Hepatocyte (in vitro differentiated cells): Measurements from ENCODE around the gene GAA. TPM values are rescaled to one million over a fixed set of nuclear protein-coding genes. Genes with fewer than 3 reads are reported as not detected.

ENCODE experiments used
- DNase-seq: peaks from one replicate; pipeline ENCODE4 v3.0.0-alpha.2; 2016; ENCODE audit warnings: low spot score
- H2AFZ ChIP-seq: fragments of 200-600 bp; sonication (generic); 2 replicates; pipeline ENCODE4 v1.6.0; 2016; ENCODE audit warnings: antibody characterized with exemption, mild to moderate bottlenecking
- H3K27ac ChIP-seq: fragments of 200-600 bp; sonication (generic); 2 replicates; pipeline ENCODE4 v1.5.1; 2016; ENCODE audit warnings: mild to moderate bottlenecking
- H3K27me3 ChIP-seq: fragments of 200-600 bp; sonication (generic); 2 replicates; pipeline ENCODE4 v1.6.1; 2016
- H3K36me3 ChIP-seq: fragments of 200-600 bp; sonication (generic); replicated peaks from 2 replicates; pipeline ENCODE4 v1.5.1; 2016; ENCODE audit warnings: low read depth; ENCODE audit not compliant: insufficient read depth
- H3K4me1 ChIP-seq: fragments of 200-600 bp; sonication (generic); 2 replicates; pipeline ENCODE4 v1.5.1; 2016; ENCODE audit warnings: mild to moderate bottlenecking, moderate library complexity; ENCODE audit not compliant: insufficient read depth
- H3K4me2 ChIP-seq: fragments of 200-600 bp; sonication (generic); 2 replicates; pipeline ENCODE4 v1.6.0; 2016
- H3K4me3 ChIP-seq: fragments of 200-600 bp; sonication (generic); 2 replicates; pipeline ENCODE4 v1.5.1; 2016; ENCODE audit warnings: mild to moderate bottlenecking
- H3K79me2 ChIP-seq: fragments of 200-600 bp; sonication (generic); 2 replicates; pipeline ENCODE4 v1.6.0; 2017; ENCODE audit warnings: mild to moderate bottlenecking
- H3K9me2 ChIP-seq: fragments of 200-600 bp; sonication (generic); replicated peaks from 2 replicates; pipeline ENCODE4 v1.6.0; 2017; ENCODE audit warnings: mild to moderate bottlenecking; ENCODE audit not compliant: insufficient read depth
- H3K9me3 ChIP-seq: fragments of 200-600 bp; sonication (generic); 2 replicates; pipeline ENCODE4 v1.5.1; 2016; ENCODE audit warnings: low read depth, mild to moderate bottlenecking
- H4K20me1 ChIP-seq: fragments of 200-600 bp; sonication (generic); 2 replicates; pipeline ENCODE4 v1.6.0; 2016; ENCODE audit warnings: mild to moderate bottlenecking; ENCODE audit not compliant: insufficient read depth, poor library complexity, severe bottlenecking
- CTCF ChIP-seq: fragments of 200-600 bp; sonication (generic); IDR thresholded peaks from 2 replicates; pipeline ENCODE4 v1.5.1; 2016; ENCODE audit warnings: antibody characterized with exemption, mild to moderate bottlenecking; ENCODE audit not compliant: poor library complexity
- EZH2 ChIP-seq: fragments of 200-600 bp; sonication (generic); IDR thresholded peaks from 2 replicates; pipeline ENCODE4 v1.6.1; 2016; ENCODE audit warnings: antibody characterized with exemption, mild to moderate bottlenecking, borderline replicate concordance
- EZH2phosphoT487 ChIP-seq: fragments of 200-600 bp; sonication (generic); IDR thresholded peaks from one replicate; pipeline ENCODE4 v1.6.1; 2018; ENCODE audit warnings: antibody characterized with exemption, mild to moderate bottlenecking, low read depth, moderate library complexity; ENCODE audit not compliant: unreplicated experiment, severe bottlenecking
- whole genome bisulfite sequencing: methylation state at CpG from one replicate; pipeline ENCODE4 v1.1.6; 2016; ENCODE audit warnings: low lambda C conversion rate; ENCODE audit errors: missing lambda C conversion rate; 5-methylcytosine and 5-hydroxymethylcytosine counted together
- microRNA counts: library from miRNA; unstranded; fragments of <30 nt; microRNA quantifications from one replicate; lab custom pipeline; 2017
- microRNA-seq: library from miRNA; unstranded; fragments of <30 nt; microRNA quantifications from one replicate; pipeline ENCODE4, GENCODE V29; 2017
- polyA plus RNA-seq: library from polyadenylated mRNA; unstranded; fragments of >200 nt; fragmentation: Nextera tagmentation; extraction: Ambion mirVana; gene quantifications from 2 replicates; pipeline ENCODE4 v1.2.1, GENCODE V29; 2016
- small RNA-seq: library from RNA; depleted of rRNA; stranded (forward); fragments of <200 nt; gene quantifications from one replicate; pipeline ENCODE3, GENCODE V24; 2014
- total RNA-seq: library from RNA; depleted of rRNA; stranded (reverse); fragments of >200 nt; gene quantifications from 2 replicates; pipeline ENCODE4 v1.2.3, GENCODE V29; 2014

Gene GAA
- total and polyA plus RNA-seq, 2 experiments from 2014 or later, result 37.1 to 43.1 TPM

- no peak overlapping the region for H3K27ac ChIP-seq
- H3K9me2 ChIP-seq, result no peaks in the 10 kb centered on the region
- no peak overlapping the region for H3K4me3 ChIP-seq
- H4K20me1 ChIP-seq, result no peaks in the 10 kb centered on the region
- no peaks in the 10 kb centered on the region for H3K27me3 ChIP-seq
- H3K79me2 ChIP-seq, result no peaks in the 10 kb centered on the region
- H2AFZ ChIP-seq, result no peak overlapping the region
- DNase-seq, result peak; percentile 35
- no peaks in the 10 kb centered on the region for H3K4me1 ChIP-seq
- no peaks in the 10 kb centered on the region for H3K36me3 ChIP-seq
- WGBS, result 69% methylated on average over 6 of the region's 6 CpGs
- H3K9me3 ChIP-seq, result no peaks in the 10 kb centered on the region
- no peak overlapping the region for H3K4me2 ChIP-seq
- no peak for TF ChIP-seq EZH2phosphoT487
These were observed 65.1 kb downstream of the GAA start for GRCh38 chr17:80166446-80166845.

DNA sequence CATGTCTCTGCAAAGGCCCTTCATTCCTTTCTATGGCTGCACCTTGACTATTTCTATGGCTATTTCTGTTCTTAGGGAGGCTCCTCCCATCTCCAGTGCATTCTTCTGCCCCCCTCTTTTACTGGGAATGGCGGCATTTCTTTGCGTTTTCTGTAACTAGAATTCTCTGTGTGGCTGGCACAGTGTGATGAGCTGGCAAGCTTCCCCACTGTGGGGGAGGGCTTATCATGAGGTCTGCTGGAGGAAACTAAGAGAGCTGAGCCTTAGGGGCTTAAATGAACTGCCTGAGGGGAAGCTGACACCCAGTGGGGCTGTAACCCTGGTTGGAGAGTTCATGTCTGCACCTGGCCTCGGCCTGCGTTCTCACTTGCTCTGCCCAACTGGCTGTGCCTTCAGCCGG is 67.0 kb downstream of the GAA start:
- H3K27me3 ChIP-seq, result no peaks in the 10 kb centered on the region
- H3K36me3 ChIP-seq, result no peaks in the 10 kb centered on the region
- peak; percentile 41 for DNase-seq
- H3K27ac ChIP-seq, result no peak overlapping the region
- no peak overlapping the region for H3K4me3 ChIP-seq
- H3K9me3 ChIP-seq, result no peaks in the 10 kb centered on the region
- no peaks in the 10 kb centered on the region for H4K20me1 ChIP-seq
- H3K4me2 ChIP-seq, result no peak overlapping the region
- H3K9me2 ChIP-seq, result no peaks in the 10 kb centered on the region
- no peaks in the 10 kb centered on the region for H3K79me2 ChIP-seq
- no peak for TF ChIP-seq EZH2
- TF ChIP-seq CTCF, result no peak
- no peak for TF ChIP-seq EZH2phosphoT487
- H2AFZ ChIP-seq, result no peak overlapping the region
- WGBS, result 54% methylated on average over 5 of the region's 5 CpGs
- no peaks in the 10 kb centered on the region for H3K4me1 ChIP-seq

GRCh38 chr17:80169107-80169506 is 67.7 kb downstream of the GAA start:
- H4K20me1 ChIP-seq, result no peaks in the 10 kb centered on the region
- H2AFZ ChIP-seq, result no peak overlapping the region
- no peaks in the 10 kb centered on the region for H3K4me1 ChIP-seq
- no peaks in the 10 kb centered on the region for H3K36me3 ChIP-seq
- no peak overlapping the region for H3K4me2 ChIP-seq
- no peak for TF ChIP-seq EZH2
- TF ChIP-seq CTCF, result no peak
- H3K4me3 ChIP-seq, result no peak overlapping the region
- WGBS, result 86% methylated on average over 5 of the region's 5 CpGs
- H3K79me2 ChIP-seq, result no peaks in the 10 kb centered on the region
- H3K27me3 ChIP-seq, result no peaks in the 10 kb centered on the region
- H3K27ac ChIP-seq, result no peak overlapping the region
- no peak for DNase-seq
- H3K9me2 ChIP-seq, result no peaks in the 10 kb centered on the region
- H3K9me3 ChIP-seq, result no peaks in the 10 kb centered on the region

MicroRNAs within 50 kb of the gene (microRNA counts, 767-probe panel; counts per million panel counts)
- microRNA hsa-miR-1268b (lab: Ali Mortazavi, UCI), result not detected

Small RNA genes lying within 50 kb of the gene (microRNA-seq; reads per million reads assigned to microRNA genes)
- gene MIR1268B, result not detected

Small RNA genes lying within 50 kb of the gene (small RNA-seq; reads per million reads assigned to genes)
- gene AC087741.2 (not detected), gene MIR1268B (not detected)

Other genes with a start within 250 kb of the GAA start
- 28.8 and 38.1 TPM in 2 replicates for gene TBC1D16, start 65.7 kb upstream of the GAA start, total RNA-seq
- 19.5 and 24.5 TPM in 2 replicates for gene TBC1D16, start 65.7 kb upstream of the GAA start, polyA plus RNA-seq
- gene CCDC40, start 64.9 kb upstream of the GAA start, total RNA-seq, result 2.2 and 3.0 TPM in 2 replicates
- gene CCDC40, start 64.9 kb upstream of the GAA start, polyA plus RNA-seq, result 4.7 and 7.6 TPM in 2 replicates
- 59.3 and 81.7 TPM in 2 replicates for gene EIF4A3, start 45.5 kb downstream of the GAA start, total RNA-seq
- gene EIF4A3, start 45.5 kb downstream of the GAA start, polyA plus RNA-seq, result 106 and 107 TPM in 2 replicates
- gene CARD14, start 68.4 kb downstream of the GAA start, total RNA-seq, result 0.16 and 0.17 TPM in 2 replicates
- 0.17 and 0.61 TPM in 2 replicates for gene CARD14, start 68.4 kb downstream of the GAA start, polyA plus RNA-seq
- 16.0 and 23.7 TPM in 2 replicates for gene SGSH, start 118.8 kb downstream of the GAA start, total RNA-seq
- 59.6 and 71.5 TPM in 2 replicates for gene SGSH, start 118.8 kb downstream of the GAA start, polyA plus RNA-seq
- gene SLC26A11, start 118.8 kb downstream of the GAA start, total RNA-seq, result 17.5 and 18.8 TPM in 2 replicates
- 24.9 and 40.4 TPM in 2 replicates for gene SLC26A11, start 118.8 kb downstream of the GAA start, polyA plus RNA-seq
- gene RNF213, start 159.3 kb downstream of the GAA start, total RNA-seq, result 53.1 and 57.4 TPM in 2 replicates
- gene RNF213, start 159.3 kb downstream of the GAA start, polyA plus RNA-seq, result 21.1 and 32.6 TPM in 2 replicates